ENCODE results near the gene UBASH3B. TPM values are rescaled to one million over a fixed set of nuclear protein-coding genes. Genes with fewer than 3 reads are reported as not detected.

Gene UBASH3B
- total RNA-seq, 1 experiment from 2014 or later = 10.3 TPM

DNA sequence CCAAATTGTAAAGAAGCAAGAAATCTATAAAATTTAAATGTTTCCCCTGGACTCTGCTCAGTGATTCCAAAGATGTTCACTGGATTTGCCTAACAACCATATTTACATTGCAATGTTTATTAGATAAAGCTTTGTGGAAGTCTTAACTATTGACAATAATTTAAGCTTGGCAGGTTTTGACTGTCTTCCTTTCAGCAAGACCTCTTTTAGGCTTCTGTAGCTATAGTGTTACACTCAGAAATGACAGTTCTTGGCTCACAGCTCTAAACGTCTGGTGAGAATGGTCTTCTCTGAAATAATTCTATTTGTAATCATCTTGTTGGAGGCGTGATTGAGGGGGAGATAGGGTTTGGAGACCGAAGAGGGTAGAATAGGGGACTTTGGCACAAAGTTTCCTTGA is 138.0 kb downstream of the UBASH3B start:
- Mint-ChIP-seq H3K9me3 (ENCODE audit: unreplicated experiment) (no peaks in the 10 kb centered on the region), H3K36me3 (ENCODE audit: insufficient read depth, unreplicated experiment) (no peaks in the 10 kb centered on the region), H3K4me3 (ENCODE audit: unreplicated experiment) (no peak overlapping the region), H3K27me3 (ENCODE audit: insufficient read depth, unreplicated experiment) (no peaks in the 10 kb centered on the region), H3K4me1 (ENCODE audit: insufficient read depth, unreplicated experiment) (peaks cover 9% of the 10 kb centered on the region), H3K27ac (ENCODE audit: low read depth, unreplicated experiment) (no peak overlapping the region)
- no peak for DNase-seq (ENCODE audit: unreplicated experiment)
- ChIA-PET CTCF (interaction anchor here (0.8 to 20.5 kb wide), 4 partner anchors 11 to 660 kb away, joined by 3 to 404 read pairs (median 4); no protein-coding TSS in a partner anchor), POLR2A (interaction anchor here (1.0 to 1.3 kb wide), 2 partner anchors 62 to 63 kb away, joined by 3 to 5 read pairs; no protein-coding TSS in a partner anchor)
- intact Hi-C loops (cut with micrococcal nuclease) = no loop called here
- no TSS peak for BruUV-seq (replicated peaks)
- TF ChIP-seq, protein P1, sequence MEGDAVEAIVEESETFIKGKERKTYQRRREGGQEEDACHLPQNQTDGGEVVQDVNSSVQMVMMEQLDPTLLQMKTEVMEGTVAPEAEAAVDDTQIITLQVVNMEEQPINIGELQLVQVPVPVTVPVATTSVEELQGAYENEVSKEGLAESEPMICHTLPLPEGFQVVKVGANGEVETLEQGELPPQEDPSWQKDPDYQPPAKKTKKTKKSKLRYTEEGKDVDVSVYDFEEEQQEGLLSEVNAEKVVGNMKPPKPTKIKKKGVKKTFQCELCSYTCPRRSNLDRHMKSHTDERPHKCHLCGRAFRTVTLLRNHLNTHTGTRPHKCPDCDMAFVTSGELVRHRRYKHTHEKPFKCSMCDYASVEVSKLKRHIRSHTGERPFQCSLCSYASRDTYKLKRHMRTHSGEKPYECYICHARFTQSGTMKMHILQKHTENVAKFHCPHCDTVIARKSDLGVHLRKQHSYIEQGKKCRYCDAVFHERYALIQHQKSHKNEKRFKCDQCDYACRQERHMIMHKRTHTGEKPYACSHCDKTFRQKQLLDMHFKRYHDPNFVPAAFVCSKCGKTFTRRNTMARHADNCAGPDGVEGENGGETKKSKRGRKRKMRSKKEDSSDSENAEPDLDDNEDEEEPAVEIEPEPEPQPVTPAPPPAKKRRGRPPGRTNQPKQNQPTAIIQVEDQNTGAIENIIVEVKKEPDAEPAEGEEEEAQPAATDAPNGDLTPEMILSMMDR (IDR thresholded peaks at IDR 0.05; ENCODE audit: unreplicated experiment) = no peak

DNA sequence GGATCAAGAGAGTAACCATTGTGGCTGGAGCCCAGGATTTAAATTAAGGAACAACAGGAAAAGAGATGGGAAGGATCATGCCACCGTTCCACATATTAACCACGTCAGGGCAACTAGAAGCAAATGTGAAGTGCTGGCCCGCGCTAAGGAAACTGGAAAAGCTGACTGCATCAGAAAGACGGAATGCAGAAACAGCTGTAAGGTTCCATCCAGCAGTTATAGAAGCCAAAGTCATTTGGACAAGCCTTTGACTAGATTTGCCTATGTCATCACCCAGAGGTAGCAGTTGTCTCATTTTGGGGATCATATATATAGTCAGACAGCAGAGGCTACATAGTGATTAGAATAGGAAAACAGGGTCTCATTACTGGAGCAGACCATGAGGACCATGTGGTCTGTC is 139.8 kb downstream of the UBASH3B start:
- no TSS peak for BruUV-seq (replicated peaks)
- ChIA-PET POLR2A (interaction anchor here (0.8 to 1.4 kb wide), 2 partner anchors 56 to 61 kb away, joined by 3 read pairs; no protein-coding TSS in a partner anchor), CTCF (interaction anchor here (0.7 to 20.5 kb wide), 21 partner anchors 8 to 249 kb away, joined by 3 to 404 read pairs (median 8); partner anchors contain the start of gene CRTAM)

GRCh38 chr11:122796128-122796717 is 140.7 kb downstream of the UBASH3B start:
- TF ChIP-seq, protein P1 (IDR thresholded peaks at IDR 0.05; ENCODE audit: unreplicated experiment) = peak; percentile 94
- peaks cover 10% of the 10 kb centered on the region for H3K4me1 Mint-ChIP-seq (ENCODE audit: insufficient read depth, unreplicated experiment)
- no peaks in the 10 kb centered on the region for H3K9me3 Mint-ChIP-seq (ENCODE audit: unreplicated experiment)
- no peak overlapping the region for H3K4me3 Mint-ChIP-seq (ENCODE audit: unreplicated experiment)
- DNase-seq (ENCODE audit: unreplicated experiment) = peak; percentile 62
- BruUV-seq (replicated peaks) = no TSS peak
- H3K27ac Mint-ChIP-seq (ENCODE audit: low read depth, unreplicated experiment) = no peak overlapping the region
- ChIA-PET POLR2A (interaction anchor here (0.6 to 1.4 kb wide), 4 partner anchors 57 to 471 kb away, joined by 3 to 5 read pairs (median 3); no protein-coding TSS in a partner anchor), CTCF (interaction anchor here (0.6 to 20.5 kb wide), 32 partner anchors 8 to 1119 kb away, joined by 3 to 404 read pairs (median 5); partner anchors contain the start of gene CRTAM)
- H3K27me3 Mint-ChIP-seq (ENCODE audit: insufficient read depth, unreplicated experiment) = no peaks in the 10 kb centered on the region
- H3K36me3 Mint-ChIP-seq (ENCODE audit: insufficient read depth, unreplicated experiment) = no peaks in the 10 kb centered on the region
- intact Hi-C loops (cut with micrococcal nuclease) = loop anchor here (1.0 to 5.0 kb wide), 2 partner anchors 58 to 226 kb away; no protein-coding TSS in a partner anchor

More for the DNA sequence above, 139.8 kb downstream of the UBASH3B start:
- Mint-ChIP-seq H3K27me3 (ENCODE audit: insufficient read depth, unreplicated experiment) (no peaks in the 10 kb centered on the region), H3K9me3 (ENCODE audit: unreplicated experiment) (no peaks in the 10 kb centered on the region), H3K4me1 (ENCODE audit: insufficient read depth, unreplicated experiment) (peaks cover 9% of the 10 kb centered on the region), H3K4me3 (ENCODE audit: unreplicated experiment) (no peak overlapping the region), H3K36me3 (ENCODE audit: insufficient read depth, unreplicated experiment) (no peaks in the 10 kb centered on the region), H3K27ac (ENCODE audit: low read depth, unreplicated experiment) (no peak overlapping the region)
- no peak for DNase-seq (ENCODE audit: unreplicated experiment)
- TF ChIP-seq, protein P1 (IDR thresholded peaks at IDR 0.05; ENCODE audit: unreplicated experiment) = no peak
- intact Hi-C loops (cut with micrococcal nuclease) = loop anchor here (5.0 kb wide), 1 partner anchor 227 kb away; no protein-coding TSS in a partner anchor

GRCh38 chr11:122797651-122798050 is 142.1 kb downstream of the UBASH3B start:
- H3K9me3 Mint-ChIP-seq (ENCODE audit: unreplicated experiment) = no peaks in the 10 kb centered on the region
- POLR2A ChIA-PET = no interaction called here
- BruUV-seq (replicated peaks) = no TSS peak
- DNase-seq (ENCODE audit: unreplicated experiment) = no peak
- intact Hi-C loops (cut with micrococcal nuclease) = loop anchor here (5.0 kb wide), 1 partner anchor 225 kb away; no protein-coding TSS in a partner anchor
- no peaks in the 10 kb centered on the region for H3K36me3 Mint-ChIP-seq (ENCODE audit: insufficient read depth, unreplicated experiment)
- CTCF ChIA-PET = interaction anchor here (0.6 to 20.5 kb wide), 13 partner anchors 10 to 832 kb away, joined by 3 to 404 read pairs (median 14); partner anchors contain the start of gene CRTAM
- peaks cover 13% of the 10 kb centered on the region for H3K4me1 Mint-ChIP-seq (ENCODE audit: insufficient read depth, unreplicated experiment)
- no peak overlapping the region for H3K27ac Mint-ChIP-seq (ENCODE audit: low read depth, unreplicated experiment)
- H3K27me3 Mint-ChIP-seq (ENCODE audit: insufficient read depth, unreplicated experiment) = no peaks in the 10 kb centered on the region
- H3K4me3 Mint-ChIP-seq (ENCODE audit: unreplicated experiment) = no peak overlapping the region
- TF ChIP-seq, protein P1 (IDR thresholded peaks at IDR 0.05; ENCODE audit: unreplicated experiment) = no peak
